Measurements from ENCODE around the gene EID3.
"Not testable (repeated sequence)": the region's sequence is repeated elsewhere in the genome, so short reads cannot be mapped to it uniquely, and the experiment has no call there.

Gene EID3

GRCh38 chr12:104310751-104311633 is 7.5 kb downstream of the EID3 start:
- no peak for DNase-seq

- no peak for DNase-seq
Measured at GRCh38 chr12:104312202-104312601, 8.7 kb downstream of the EID3 start.

GRCh38 chr12:104312654-104313053 is 9.1 kb downstream of the EID3 start:
- DNase-seq, result no peak

GRCh38 chr12:104313568-104314241 is 10.2 kb downstream of the EID3 start:
- DNase-seq, result no peak

GRCh38 chr12:104314242-104314614 is 10.7 kb downstream of the EID3 start:
- DNase-seq, result no peak

- no peak for DNase-seq
Measured at GRCh38 chr12:104315326-104316224, 12.0 kb downstream of the EID3 start.

GRCh38 chr12:104316936-104317335 is 13.4 kb downstream of the EID3 start:
- no peak for DNase-seq

GRCh38 chr12:104317538-104318210 is 14.1 kb downstream of the EID3 start:
- DNase-seq, result no peak

- DNase-seq, result no peak
Measured at GRCh38 chr12:104319028-104319427, 15.5 kb downstream of the EID3 start.

- DNase-seq, result no peak
Measured at GRCh38 chr12:104319918-104320626, 16.5 kb downstream of the EID3 start.

- DNase-seq, result no peak
Measured at GRCh38 chr12:104320627-104321024, 17.1 kb downstream of the EID3 start.

- no peak for DNase-seq
Measured at GRCh38 chr12:104321949-104322348, 18.4 kb downstream of the EID3 start.

GRCh38 chr12:104322533-104322932 is 19.0 kb downstream of the EID3 start:
- DNase-seq, result not testable (repeated sequence)

GRCh38 chr12:104323899-104324298 is 20.4 kb downstream of the EID3 start:
- no peak for DNase-seq

- DNase-seq, result not testable (repeated sequence)
Measured at GRCh38 chr12:104328278-104328677, 24.7 kb downstream of the EID3 start.

GRCh38 chr12:104328790-104329189 is 25.3 kb downstream of the EID3 start:
- DNase-seq, result no peak

- no peak for DNase-seq
Measured at GRCh38 chr12:104329707-104330532, 26.4 kb downstream of the EID3 start.

- no peak for DNase-seq
Measured at GRCh38 chr12:104331376-104331775, 27.8 kb downstream of the EID3 start.

- DNase-seq, result not testable (repeated sequence)
Measured at GRCh38 chr12:104332273-104332672, 28.7 kb downstream of the EID3 start.

Measured in anterior cingulate cortex (tissue), 58 donors.